Measurements from ENCODE around the gene ADIG.

DNA sequence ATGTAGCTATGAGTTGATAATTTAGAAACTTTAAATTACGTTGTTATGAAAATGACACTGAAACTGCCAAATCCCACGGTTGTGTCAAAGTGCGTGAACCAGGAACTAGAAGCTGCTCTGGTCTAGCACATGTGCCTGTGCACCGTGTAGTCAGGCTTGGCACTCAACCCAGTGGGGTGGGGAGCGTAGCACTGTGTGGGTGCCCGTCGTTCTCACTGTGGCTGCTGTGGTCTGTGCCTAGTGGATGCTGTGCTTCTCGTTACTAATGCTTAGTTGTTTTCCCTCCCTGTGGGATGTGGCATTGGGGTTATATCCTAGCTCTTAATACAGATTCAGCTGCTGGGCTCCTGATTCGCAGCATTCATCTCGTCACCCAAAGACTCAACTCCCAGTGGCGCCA lies 46.2 kb upstream of the ADIG start:
- TF ChIP-seq, protein P1, sequence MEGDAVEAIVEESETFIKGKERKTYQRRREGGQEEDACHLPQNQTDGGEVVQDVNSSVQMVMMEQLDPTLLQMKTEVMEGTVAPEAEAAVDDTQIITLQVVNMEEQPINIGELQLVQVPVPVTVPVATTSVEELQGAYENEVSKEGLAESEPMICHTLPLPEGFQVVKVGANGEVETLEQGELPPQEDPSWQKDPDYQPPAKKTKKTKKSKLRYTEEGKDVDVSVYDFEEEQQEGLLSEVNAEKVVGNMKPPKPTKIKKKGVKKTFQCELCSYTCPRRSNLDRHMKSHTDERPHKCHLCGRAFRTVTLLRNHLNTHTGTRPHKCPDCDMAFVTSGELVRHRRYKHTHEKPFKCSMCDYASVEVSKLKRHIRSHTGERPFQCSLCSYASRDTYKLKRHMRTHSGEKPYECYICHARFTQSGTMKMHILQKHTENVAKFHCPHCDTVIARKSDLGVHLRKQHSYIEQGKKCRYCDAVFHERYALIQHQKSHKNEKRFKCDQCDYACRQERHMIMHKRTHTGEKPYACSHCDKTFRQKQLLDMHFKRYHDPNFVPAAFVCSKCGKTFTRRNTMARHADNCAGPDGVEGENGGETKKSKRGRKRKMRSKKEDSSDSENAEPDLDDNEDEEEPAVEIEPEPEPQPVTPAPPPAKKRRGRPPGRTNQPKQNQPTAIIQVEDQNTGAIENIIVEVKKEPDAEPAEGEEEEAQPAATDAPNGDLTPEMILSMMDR (IDR thresholded peaks at IDR 0.05; ENCODE audit: borderline replicate concordance, extremely low read depth, low read length, poor library complexity, severe bottlenecking) = no peak
- TF ChIP-seq EZH2 (IDR thresholded peaks at IDR 0.05; ENCODE audit: borderline replicate concordance, low read depth, low read length, severe bottlenecking) = no peak

Measured in DND-41 (cell line).